Astrocyte (in vitro differentiated cells and primary cell): ENCODE measurements around the gene TMEM81. TPM values are rescaled to one million over a fixed set of nuclear protein-coding genes. Genes with fewer than 3 reads are reported as not detected.

Source experiments
- DNase-seq: peaks from one replicate; pipeline ENCODE4 v3.0.0-alpha.2; 2010; ENCODE audit warnings: low read depth
- FAIRE-seq: peaks from 2 replicates; lab custom pipeline; 2011; peaks lifted over from hg19 to GRCh38; lab: Jason Lieb, UNC
- H2AFZ ChIP-seq: 2 replicates; pipeline ENCODE4 v1.6.0; 2012; ENCODE audit warnings: low read depth, low read length, inconsistent platforms
- H3K27ac ChIP-seq: 2 replicates; pipeline ENCODE4 v1.5.1; 2011; ENCODE audit warnings: low read depth, low read length, inconsistent platforms
- H3K27me3 ChIP-seq: 2 replicates; pipeline ENCODE4 v1.6.0; 2011; ENCODE audit warnings: low read length, inconsistent platforms; ENCODE audit not compliant: insufficient read depth
- H3K36me3 ChIP-seq: 2 replicates; pipeline ENCODE4 v1.5.1; 2011; ENCODE audit warnings: low read length, inconsistent platforms; ENCODE audit not compliant: insufficient read depth
- H3K4me1 ChIP-seq: 2 replicates; pipeline ENCODE4 v1.5.1; 2011; ENCODE audit warnings: low read length, inconsistent platforms; ENCODE audit not compliant: insufficient read depth
- H3K4me2 ChIP-seq: 2 replicates; pipeline ENCODE4 v1.6.0; 2012; ENCODE audit warnings: low read length, inconsistent platforms
- H3K4me3 ChIP-seq: 2 replicates; pipeline ENCODE4 v1.5.1; 2011; ENCODE audit warnings: low read depth, mild to moderate bottlenecking, low read length, inconsistent platforms; ENCODE audit not compliant: insufficient read depth
- H3K79me2 ChIP-seq: 2 replicates; pipeline ENCODE4 v1.6.0; 2012; ENCODE audit warnings: mild to moderate bottlenecking, low read length, inconsistent platforms; ENCODE audit not compliant: insufficient read depth
- H3K9ac ChIP-seq: 2 replicates; pipeline ENCODE4 v1.6.0; 2012; ENCODE audit warnings: mild to moderate bottlenecking, low read length, inconsistent platforms
- H3K9me3 ChIP-seq: 2 replicates; pipeline ENCODE4 v1.5.1; 2012; ENCODE audit warnings: low read depth, mild to moderate bottlenecking, low read length, inconsistent platforms; ENCODE audit not compliant: insufficient read depth
- H4K20me1 ChIP-seq: 2 replicates; pipeline ENCODE4 v1.6.0; 2012; ENCODE audit warnings: low read length, inconsistent platforms; ENCODE audit not compliant: insufficient read depth
- H3K27ac Mint-ChIP-seq: one replicate; pipeline ENCODE4 v1.8.0; 2021; ENCODE audit warnings: mild to moderate bottlenecking, mixed read lengths; ENCODE audit not compliant: unreplicated experiment
- H3K27me3 Mint-ChIP-seq: one replicate; pipeline ENCODE4 v1.8.0; 2021; ENCODE audit warnings: low read depth, mixed read lengths; ENCODE audit not compliant: unreplicated experiment
- H3K36me3 Mint-ChIP-seq: one replicate; pipeline ENCODE4 v1.8.0; 2021; ENCODE audit warnings: low read depth, mixed read lengths; ENCODE audit not compliant: unreplicated experiment
- H3K4me1 Mint-ChIP-seq: one replicate; pipeline ENCODE4 v1.8.0; 2021; ENCODE audit warnings: low read depth, mixed read lengths; ENCODE audit not compliant: unreplicated experiment
- H3K4me3 Mint-ChIP-seq: one replicate; pipeline ENCODE4 v1.8.0; 2021; ENCODE audit warnings: mild to moderate bottlenecking, moderate library complexity, mixed read lengths; ENCODE audit not compliant: unreplicated experiment
- H3K9me3 Mint-ChIP-seq: one replicate; pipeline ENCODE4 v1.8.0; 2021; ENCODE audit warnings: mild to moderate bottlenecking, mixed read lengths; ENCODE audit not compliant: unreplicated experiment
- EZH2 ChIP-seq: IDR thresholded peaks from 2 replicates; pipeline ENCODE4 v1.6.1; 2012; ENCODE audit warnings: mild to moderate bottlenecking, low read length, inconsistent platforms; ENCODE audit not compliant: insufficient read depth
- total RNA-seq: library from RNA; stranded (reverse); gene quantifications from 2 replicates; pipeline ENCODE4 v1.2.1, GENCODE V29; 2021
- TF ChIP-seq, protein P1 (sequence below): IDR thresholded peaks from 2 replicates; pipeline ENCODE4 v1.5.1; 2011; ENCODE audit warnings: low read depth, mild to moderate bottlenecking, inconsistent platforms, low read length, moderate library complexity; ENCODE audit not compliant: insufficient read depth

Gene TMEM81
- total RNA-seq, 1 donor from 2014 or later: 4.8 TPM

DNA sequence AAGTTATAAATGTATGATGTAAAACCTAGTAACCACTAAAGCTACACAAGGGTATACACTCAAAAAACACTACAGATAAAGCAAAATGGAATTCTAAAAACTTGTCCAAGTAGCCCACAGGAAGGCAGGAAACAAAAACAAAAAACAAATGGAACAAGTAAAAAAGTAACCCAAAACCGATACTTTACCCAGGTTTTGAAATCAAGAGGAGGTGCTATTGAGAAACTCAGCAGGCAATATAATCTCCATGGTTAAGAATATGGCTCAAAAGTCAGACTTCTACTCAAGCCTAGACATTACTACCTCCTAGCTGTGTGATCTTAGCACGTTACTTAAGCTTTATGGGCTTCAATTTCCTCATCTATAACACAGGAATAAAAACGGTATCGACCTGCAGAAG lies 24.2 kb upstream of the TMEM81 start:
- H3K27ac Mint-ChIP-seq: no peak overlapping the region
- FAIRE-seq (peak; percentile 56), DNase-seq (no peak)
- H3K9me3 ChIP-seq: no peaks in the 10 kb centered on the region
- peaks cover 24% of the 10 kb centered on the region for H3K36me3 ChIP-seq
- no peak for TF ChIP-seq EZH2
- TF ChIP-seq, protein P1, sequence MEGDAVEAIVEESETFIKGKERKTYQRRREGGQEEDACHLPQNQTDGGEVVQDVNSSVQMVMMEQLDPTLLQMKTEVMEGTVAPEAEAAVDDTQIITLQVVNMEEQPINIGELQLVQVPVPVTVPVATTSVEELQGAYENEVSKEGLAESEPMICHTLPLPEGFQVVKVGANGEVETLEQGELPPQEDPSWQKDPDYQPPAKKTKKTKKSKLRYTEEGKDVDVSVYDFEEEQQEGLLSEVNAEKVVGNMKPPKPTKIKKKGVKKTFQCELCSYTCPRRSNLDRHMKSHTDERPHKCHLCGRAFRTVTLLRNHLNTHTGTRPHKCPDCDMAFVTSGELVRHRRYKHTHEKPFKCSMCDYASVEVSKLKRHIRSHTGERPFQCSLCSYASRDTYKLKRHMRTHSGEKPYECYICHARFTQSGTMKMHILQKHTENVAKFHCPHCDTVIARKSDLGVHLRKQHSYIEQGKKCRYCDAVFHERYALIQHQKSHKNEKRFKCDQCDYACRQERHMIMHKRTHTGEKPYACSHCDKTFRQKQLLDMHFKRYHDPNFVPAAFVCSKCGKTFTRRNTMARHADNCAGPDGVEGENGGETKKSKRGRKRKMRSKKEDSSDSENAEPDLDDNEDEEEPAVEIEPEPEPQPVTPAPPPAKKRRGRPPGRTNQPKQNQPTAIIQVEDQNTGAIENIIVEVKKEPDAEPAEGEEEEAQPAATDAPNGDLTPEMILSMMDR: no peak
- no peak overlapping the region for H2AFZ ChIP-seq
- peaks cover 2% of the 10 kb centered on the region for H3K36me3 Mint-ChIP-seq
- H3K9ac ChIP-seq: no peak overlapping the region
- no peaks in the 10 kb centered on the region for H3K27me3 ChIP-seq
- H3K4me1 Mint-ChIP-seq: no peaks in the 10 kb centered on the region
- no peak overlapping the region for H3K4me3 Mint-ChIP-seq
- H3K27ac ChIP-seq: no peak overlapping the region
- H3K4me2 ChIP-seq: no peak overlapping the region
- no peaks in the 10 kb centered on the region for H3K4me1 ChIP-seq
- H3K79me2 ChIP-seq: peaks cover 7% of the 10 kb centered on the region
- no peaks in the 10 kb centered on the region for H3K9me3 Mint-ChIP-seq
- H3K4me3 ChIP-seq: no peak overlapping the region
- H4K20me1 ChIP-seq: peaks cover 21% of the 10 kb centered on the region
- no peaks in the 10 kb centered on the region for H3K27me3 Mint-ChIP-seq

DNA sequence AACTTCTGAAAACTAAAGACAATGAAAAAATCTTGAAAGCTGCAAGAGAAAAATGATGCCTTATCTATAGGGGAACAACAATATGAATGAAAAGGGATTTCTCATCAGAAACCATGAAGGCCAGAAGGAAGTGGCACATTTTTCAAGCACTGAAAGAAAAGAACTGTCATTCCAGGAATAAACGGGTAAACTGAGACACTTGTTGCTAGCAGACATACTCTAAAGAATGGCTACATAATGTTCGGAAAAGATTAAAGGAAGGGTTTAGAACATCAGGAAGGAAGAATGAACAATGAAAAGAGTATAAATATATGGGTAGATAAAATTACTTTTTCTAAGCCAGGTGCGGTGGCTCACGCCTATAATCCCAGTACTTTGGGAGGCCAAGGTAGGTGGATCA lies 23.1 kb upstream of the TMEM81 start:
- no peak for FAIRE-seq
- Histone ChIP-seq H3K9ac (no peak overlapping the region), H3K4me2 (no peak overlapping the region), H3K27ac (no peak overlapping the region), H3K79me2 (peaks cover 7% of the 10 kb centered on the region), H2AFZ (no peak overlapping the region), H3K36me3 (peaks cover 28% of the 10 kb centered on the region), H3K9me3 (no peaks in the 10 kb centered on the region), H3K27me3 (no peaks in the 10 kb centered on the region), H3K4me3 (no peak overlapping the region), H3K4me1 (no peaks in the 10 kb centered on the region), H4K20me1 (peaks cover 21% of the 10 kb centered on the region)
- no peaks in the 10 kb centered on the region for H3K4me1 Mint-ChIP-seq
- H3K27ac Mint-ChIP-seq: no peak overlapping the region
- H3K36me3 Mint-ChIP-seq: peaks cover 3% of the 10 kb centered on the region
- no peak overlapping the region for H3K4me3 Mint-ChIP-seq
- no peaks in the 10 kb centered on the region for H3K27me3 Mint-ChIP-seq
- TF ChIP-seq, protein P1: no peak
- no peak for TF ChIP-seq EZH2
- DNase-seq: no peak
- no peaks in the 10 kb centered on the region for H3K9me3 Mint-ChIP-seq

DNA sequence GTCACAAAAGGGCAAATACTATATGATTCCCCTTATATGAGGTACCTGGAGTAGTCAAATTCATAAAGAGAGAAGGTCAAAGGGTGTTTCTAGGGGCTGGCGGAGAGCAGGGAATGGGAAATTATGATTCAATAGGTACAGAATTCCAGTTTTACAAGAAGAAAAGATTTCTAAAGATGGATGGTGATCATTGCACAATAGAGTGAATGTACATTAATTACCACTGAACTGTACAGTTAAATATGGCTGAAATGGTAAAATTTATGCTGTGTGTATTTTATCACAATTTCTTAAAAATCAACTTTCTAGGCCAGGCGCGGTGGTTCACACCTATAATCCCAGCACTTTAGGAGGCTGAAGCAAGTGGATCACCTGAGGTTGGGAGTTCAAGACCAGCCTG lies 18.1 kb upstream of the TMEM81 start:
- Histone ChIP-seq H2AFZ (no peak overlapping the region), H3K4me1 (no peaks in the 10 kb centered on the region), H3K36me3 (peaks cover 52% of the 10 kb centered on the region), H3K9me3 (no peaks in the 10 kb centered on the region), H3K4me2 (no peak overlapping the region), H4K20me1 (peaks cover 6% of the 10 kb centered on the region), H3K9ac (no peak overlapping the region), H3K79me2 (peaks cover 7% of the 10 kb centered on the region), H3K27ac (no peak overlapping the region), H3K27me3 (no peaks in the 10 kb centered on the region), H3K4me3 (no peak overlapping the region)
- no peaks in the 10 kb centered on the region for H3K27me3 Mint-ChIP-seq
- TF ChIP-seq, protein P1: no peak
- TF ChIP-seq EZH2: no peak
- no peak for FAIRE-seq
- peaks cover 12% of the 10 kb centered on the region for H3K36me3 Mint-ChIP-seq
- no peaks in the 10 kb centered on the region for H3K4me1 Mint-ChIP-seq
- no peak overlapping the region for H3K4me3 Mint-ChIP-seq
- H3K27ac Mint-ChIP-seq: no peak overlapping the region
- DNase-seq: no peak
- H3K9me3 Mint-ChIP-seq: no peaks in the 10 kb centered on the region
